ENCODE data around the gene CCT3.
"Not testable (repeated sequence)": the region's sequence is repeated elsewhere in the genome, so short reads cannot be mapped to it uniquely, and the experiment has no call there.

Gene CCT3

GRCh38 chr1:156368157-156368658 lies 30.1 kb upstream of the CCT3 start:
- DNase-seq: peak; percentile 76

DNA sequence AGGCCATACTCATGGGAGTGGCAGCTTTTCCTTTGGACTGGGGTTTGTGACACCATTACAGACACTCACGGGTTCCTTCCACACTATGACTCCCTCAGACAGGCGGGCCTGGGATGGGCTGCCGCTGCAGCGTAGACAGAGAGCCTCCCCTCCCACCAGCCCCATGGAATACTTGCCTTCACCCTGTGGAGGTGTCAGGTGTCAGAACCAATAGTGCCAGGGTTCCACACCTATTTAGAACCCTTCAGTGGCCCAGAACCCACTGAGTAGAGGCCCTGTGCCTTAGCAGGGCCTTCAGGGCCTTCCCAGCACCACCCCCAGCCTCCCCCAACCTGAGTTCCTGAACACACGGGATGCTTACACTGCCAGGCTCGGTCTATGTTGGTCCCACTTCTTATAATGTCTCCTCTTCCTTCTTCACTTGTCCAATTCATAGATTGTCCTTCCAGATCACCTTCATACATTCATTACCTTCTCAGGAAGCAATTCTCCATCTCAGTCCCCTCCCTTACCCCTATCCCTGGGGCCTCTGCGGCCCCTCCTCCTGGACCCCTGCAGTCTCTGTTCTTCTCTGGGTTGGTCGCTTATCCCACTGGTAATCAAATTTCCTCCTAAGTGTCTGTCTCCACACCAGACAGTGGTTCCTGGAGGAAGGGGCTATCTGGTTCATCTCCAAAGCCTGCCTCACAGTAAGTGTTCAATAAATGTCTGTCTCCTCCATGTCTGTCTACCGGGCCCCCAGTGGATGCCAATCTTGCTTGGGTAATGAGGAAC lies 29.5 kb upstream of the CCT3 start:
- DNase-seq: peak; percentile 59

DNA sequence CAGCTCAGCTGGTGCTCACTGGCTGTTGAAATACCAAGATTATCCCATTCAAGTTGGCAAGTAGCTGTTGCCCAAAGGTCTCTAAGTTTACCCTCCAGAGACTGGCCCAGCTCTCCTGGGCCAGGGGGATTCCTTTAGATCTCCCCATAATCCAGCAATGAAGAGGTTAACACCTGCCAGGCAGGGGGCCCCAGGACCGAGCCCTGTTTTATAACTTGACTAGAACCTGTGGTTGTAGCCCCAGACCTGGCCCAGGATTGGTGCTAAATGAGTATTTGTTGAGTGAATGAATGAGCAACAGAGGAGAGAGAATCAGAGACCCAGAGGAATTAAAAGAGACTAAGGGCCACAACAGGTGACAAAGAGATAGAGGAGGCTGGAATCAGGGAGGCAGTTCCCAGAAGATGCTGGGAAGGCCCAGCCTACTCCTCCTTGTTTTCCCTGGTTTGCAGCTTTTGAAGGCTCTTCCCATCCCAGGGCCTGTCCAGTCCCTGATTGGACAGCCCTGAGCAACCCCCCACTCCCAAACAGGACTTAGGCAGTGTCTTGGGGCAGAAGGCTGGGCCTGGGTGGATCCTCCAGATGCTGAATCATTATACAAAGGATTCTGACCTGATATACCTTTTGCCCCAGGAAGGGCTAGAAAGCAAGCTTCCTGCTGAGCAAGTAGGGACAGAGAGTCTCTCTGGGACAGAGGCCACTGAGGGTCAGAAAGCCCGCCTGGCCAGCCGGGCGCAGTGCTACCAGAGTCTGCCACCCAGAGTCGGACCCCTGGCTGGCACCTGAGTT lies 28.5 kb upstream of the CCT3 start:
- DNase-seq: no peak

GRCh38 chr1:156365754-156366153 lies 27.7 kb upstream of the CCT3 start:
- DNase-seq: no peak

GRCh38 chr1:156360534-156360933 lies 22.4 kb upstream of the CCT3 start:
- no peak for DNase-seq

- DNase-seq: peak; percentile 76
Observed at GRCh38 chr1:156359973-156360372, 21.9 kb upstream of the CCT3 start.

- DNase-seq: no peak
Observed at GRCh38 chr1:156359249-156359648, 21.2 kb upstream of the CCT3 start.

DNA sequence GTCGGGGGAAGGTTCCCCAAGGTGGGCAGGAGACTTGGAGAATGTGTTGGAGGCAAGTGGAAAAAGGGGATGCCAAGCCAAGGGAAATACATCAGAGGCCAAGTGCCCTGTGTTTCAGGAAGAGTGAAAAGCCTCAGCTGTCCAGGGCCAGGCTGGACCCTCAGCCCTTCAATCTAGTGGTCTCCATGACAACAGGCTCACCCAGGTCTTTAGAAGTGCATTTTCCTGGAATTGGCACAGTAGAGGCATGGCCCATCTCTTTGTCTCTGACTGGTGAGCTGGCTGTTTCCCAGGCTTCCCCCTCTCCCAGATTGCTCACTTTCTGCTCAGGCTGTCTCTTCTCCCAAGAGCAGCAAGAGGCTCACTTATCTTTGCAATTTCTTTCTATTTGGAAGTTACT lies 20.5 kb upstream of the CCT3 start:
- DNase-seq: no peak

DNA sequence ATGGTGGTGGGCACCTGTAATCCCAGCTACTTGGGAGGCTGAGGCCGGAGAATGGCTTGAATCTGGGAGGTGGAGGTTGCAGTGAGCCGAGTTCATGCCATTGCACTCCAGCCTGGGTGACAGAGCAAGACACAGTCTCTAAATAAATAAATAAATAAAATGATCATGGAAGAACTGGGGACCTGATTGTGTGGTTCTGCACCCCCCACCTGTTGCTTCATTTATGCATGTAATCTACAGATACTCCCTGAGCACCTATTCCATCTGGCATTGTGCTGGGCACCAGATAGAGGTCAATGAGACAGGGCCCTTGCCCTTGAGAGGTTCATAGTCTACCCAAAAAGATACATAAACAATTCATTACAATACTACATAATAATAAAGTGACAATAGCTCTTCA lies 19.9 kb upstream of the CCT3 start:
- DNase-seq: no peak

GRCh38 chr1:156356875-156357534 lies 18.9 kb upstream of the CCT3 start:
- peak; percentile 92 for DNase-seq

- no peak for DNase-seq
Observed at GRCh38 chr1:156356262-156356874, 18.3 kb upstream of the CCT3 start.

DNA sequence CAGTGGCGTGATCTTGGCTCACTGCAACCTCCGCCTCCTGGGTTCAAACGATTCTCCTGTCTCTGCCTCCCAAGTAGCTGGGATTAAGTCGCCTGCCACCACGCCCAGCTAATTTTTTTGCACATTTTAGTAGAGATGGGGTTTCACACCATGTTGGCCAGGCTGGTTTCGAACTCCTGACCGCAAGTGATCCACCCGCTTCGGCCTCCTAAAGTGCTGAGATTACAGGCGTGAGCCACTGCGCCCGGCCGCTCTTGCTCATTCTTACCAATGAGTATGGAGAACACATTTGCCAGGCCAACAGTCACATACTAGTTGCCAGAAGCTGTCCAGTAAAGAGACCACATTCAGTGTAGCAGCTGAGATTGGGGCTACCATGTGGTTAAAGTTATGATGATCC lies 14.4 kb upstream of the CCT3 start:
- not testable (repeated sequence) for DNase-seq

- DNase-seq: no peak
Observed at GRCh38 chr1:156347331-156347730, 9.2 kb upstream of the CCT3 start.

GRCh38 chr1:156346636-156347035 lies 8.5 kb upstream of the CCT3 start:
- DNase-seq: peak; percentile 88

- not testable (repeated sequence) for DNase-seq
Observed at GRCh38 chr1:156346035-156346434, 7.9 kb upstream of the CCT3 start.

GRCh38 chr1:156344409-156344808 lies 6.3 kb upstream of the CCT3 start:
- DNase-seq: no peak

GRCh38 chr1:156342166-156342955 lies 4.3 kb upstream of the CCT3 start:
- DNase-seq: no peak

- DNase-seq: no peak
Observed at GRCh38 chr1:156337888-156338179, 258 bp downstream of the CCT3 start.

GRCh38 chr1:156337052-156337887 lies 822 bp downstream of the CCT3 start:
- no peak for DNase-seq

DNA sequence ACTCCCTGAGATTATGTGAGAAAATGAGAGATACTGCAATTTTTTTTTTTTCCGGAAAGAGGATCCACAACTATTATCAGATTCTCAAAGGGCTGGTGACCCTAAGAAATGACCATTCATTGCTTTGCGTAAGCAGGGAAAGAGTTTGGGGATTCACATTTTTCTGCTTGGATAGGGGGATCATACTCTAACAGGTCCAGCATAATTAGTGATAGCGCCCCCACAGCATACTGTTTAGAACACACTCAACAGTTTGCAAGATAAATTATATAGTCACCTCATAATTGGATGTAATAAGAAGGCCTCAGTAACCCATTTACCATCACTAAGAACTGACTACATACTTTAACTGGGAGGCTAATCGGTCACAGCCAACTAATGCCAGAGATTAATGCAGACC lies 1.9 kb downstream of the CCT3 start:
- DNase-seq: no peak

DNA sequence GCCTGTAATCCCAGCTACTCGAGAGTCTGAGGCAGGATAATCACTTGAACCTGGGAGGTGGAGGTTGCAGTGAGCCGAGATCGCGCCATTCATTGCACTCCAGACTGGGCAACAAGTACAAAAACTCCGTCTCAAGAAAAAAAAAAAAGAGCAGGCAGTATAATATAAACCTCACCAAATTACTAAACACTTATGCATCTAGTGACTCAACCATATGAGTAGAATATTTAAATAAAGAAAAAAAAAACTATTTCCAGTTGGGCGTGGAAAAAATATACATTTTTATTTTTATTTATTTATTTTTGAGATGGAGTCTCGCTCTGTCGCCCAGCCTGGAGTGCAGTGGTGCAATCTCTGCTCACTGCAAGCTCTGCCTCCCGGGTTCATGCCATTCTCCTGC lies 14.9 kb downstream of the CCT3 start:
- DNase-seq: not testable (repeated sequence)

DNA sequence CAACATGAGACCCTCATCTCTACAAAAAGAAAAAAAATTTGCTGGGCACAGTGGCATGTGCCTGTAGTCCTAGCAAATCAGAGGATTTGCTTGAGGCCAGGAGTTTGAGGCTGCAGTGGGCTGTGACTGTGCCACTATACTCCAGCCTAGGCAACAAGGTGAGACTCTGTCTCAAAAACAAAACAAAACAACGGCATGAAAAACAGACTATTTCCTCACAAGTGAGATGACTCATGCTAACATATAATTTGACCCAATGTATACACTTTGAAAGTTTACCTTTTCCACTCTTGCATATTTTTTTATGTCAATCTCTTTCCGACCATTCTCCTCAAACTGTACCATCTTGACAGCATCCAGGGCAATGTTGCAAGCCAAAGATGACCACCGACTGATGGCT lies 17.5 kb downstream of the CCT3 start:
- no peak for DNase-seq

Measured in islet precursor cell (in vitro differentiated cells).